Mesenchymal stem cell (in vitro differentiated cells and primary cell): ENCODE measurements around the gene TUBB4B.

Experiments used
- DNase-seq: peaks from one replicate; pipeline ENCODE4 v3.0.0-alpha.2; 2013
- H2AFZ ChIP-seq: one replicate; pipeline ENCODE4 v1.6.1; 2013; ENCODE audit warnings: low read depth, mild to moderate bottlenecking, control low read depth, inconsistent platforms, low read length, moderate library complexity
- H2AK5ac ChIP-seq: 2 replicates; pipeline ENCODE4 v1.6.1; 2013; ENCODE audit warnings: low read length, moderate library complexity, mild to moderate bottlenecking, inconsistent platforms; ENCODE audit not compliant: severe bottlenecking
- H2BK120ac ChIP-seq: one replicate; pipeline ENCODE4 v1.6.1; 2013; ENCODE audit warnings: low read depth, mild to moderate bottlenecking, inconsistent platforms, low read length, moderate library complexity
- H2BK12ac ChIP-seq, 2 experiments: one replicate each; pipeline ENCODE4 v1.6.1; 2013; ENCODE audit warnings: inconsistent platforms in 2 of 2, low read length in 2 of 2, mild to moderate bottlenecking in 2 of 2, moderate library complexity in 2 of 2, control low read depth in 1 of 2
- H2BK15ac ChIP-seq: one replicate; pipeline ENCODE4 v1.6.1; 2013; ENCODE audit warnings: mild to moderate bottlenecking, low read depth, inconsistent platforms; ENCODE audit not compliant: poor library complexity, severe bottlenecking
- H2BK5ac ChIP-seq: 2 replicates; pipeline ENCODE4 v1.6.1; 2013; ENCODE audit warnings: low read depth, mild to moderate bottlenecking, low read length, control low read depth, inconsistent platforms; ENCODE audit not compliant: poor library complexity, severe bottlenecking
- H3K14ac ChIP-seq, 2 experiments: one replicate each; pipeline ENCODE4 v1.6.1; 2013; ENCODE audit warnings: inconsistent platforms in 2 of 2, low read length in 2 of 2, control low read depth in 1 of 2, mild to moderate bottlenecking in 1 of 2, moderate library complexity in 1 of 2
- H3K18ac ChIP-seq, 2 experiments: one replicate each; pipeline ENCODE4 v1.6.1; 2013; ENCODE audit warnings: inconsistent platforms in 2 of 2, low read length in 2 of 2, control low read depth in 1 of 2, low read depth in 1 of 2, mild to moderate bottlenecking in 1 of 2
- H3K23ac ChIP-seq, 2 experiments: one replicate each; pipeline ENCODE4 v1.6.1; 2013; ENCODE audit warnings: inconsistent platforms in 2 of 2, low read length in 2 of 2, mild to moderate bottlenecking in 2 of 2, moderate library complexity in 2 of 2, control low read depth in 1 of 2
- H3K27ac ChIP-seq: 2 replicates; pipeline ENCODE4 v1.5.1; 2013; ENCODE audit warnings: mild to moderate bottlenecking, moderate library complexity, low read length, control low read depth, inconsistent platforms; ENCODE audit not compliant: poor library complexity, severe bottlenecking
- H3K27me3 ChIP-seq, 2 experiments: 2 replicates each; pipeline versions ENCODE4 v1.6.1 to v1.7.0; 2013; ENCODE audit warnings: low read length in 2 of 2, mild to moderate bottlenecking in 2 of 2, moderate library complexity in 2 of 2, control low read depth in 1 of 2, inconsistent platforms in 1 of 2; ENCODE audit not compliant: control insufficient read depth in 1 of 2, insufficient read depth in 1 of 2
- H3K36me3 ChIP-seq, 2 experiments: 2 replicates each; pipeline versions ENCODE4 v1.6.1 to v1.7.0; 2013; ENCODE audit warnings: low read length in 2 of 2, control low read depth in 1 of 2, inconsistent platforms in 1 of 2, low read depth in 1 of 2, mild to moderate bottlenecking in 1 of 2; ENCODE audit not compliant: insufficient read depth in 2 of 2, control insufficient read depth in 1 of 2
- H3K4ac ChIP-seq, 2 experiments: one replicate each; pipeline ENCODE4 v1.6.1; 2013; ENCODE audit warnings: inconsistent platforms in 2 of 2, low read length in 2 of 2, mild to moderate bottlenecking in 2 of 2, moderate library complexity in 2 of 2, control low read depth in 1 of 2, low read depth in 1 of 2
- H3K4me1 ChIP-seq: 2 replicates; pipeline ENCODE4 v1.6.1; 2013; ENCODE audit warnings: low read depth, low read length, control low read depth; ENCODE audit not compliant: control insufficient read depth, insufficient read depth
- H3K4me2 ChIP-seq: 2 replicates; pipeline ENCODE4 v1.6.1; 2013; ENCODE audit warnings: low read length, mild to moderate bottlenecking, inconsistent platforms; ENCODE audit not compliant: poor library complexity, severe bottlenecking
- H3K4me3 ChIP-seq, 2 experiments: 2 replicates each; pipeline versions ENCODE4 v1.5.1 to v1.7.0; 2013; ENCODE audit warnings: low read length in 2 of 2, mild to moderate bottlenecking in 2 of 2, control low read depth in 1 of 2, low read depth in 1 of 2; ENCODE audit not compliant: insufficient read depth in 1 of 2
- H3K79me1 ChIP-seq: replicated peaks from 2 replicates; pipeline ENCODE4 v1.6.1; 2013; ENCODE audit warnings: mild to moderate bottlenecking, control low read depth, low read length, inconsistent platforms; ENCODE audit not compliant: poor library complexity, severe bottlenecking
- H3K9ac ChIP-seq: 2 replicates; pipeline ENCODE4 v1.7.0; 2013; ENCODE audit warnings: mild to moderate bottlenecking, low read length, moderate library complexity
- H3K9me3 ChIP-seq: 2 replicates; pipeline ENCODE4 v1.7.0; 2013; ENCODE audit warnings: mild to moderate bottlenecking, low read length; ENCODE audit not compliant: control insufficient read depth
- H4K8ac ChIP-seq: one replicate; pipeline ENCODE4 v1.6.1; 2013; ENCODE audit warnings: inconsistent platforms, mild to moderate bottlenecking, low read length, moderate library complexity
- H4K91ac ChIP-seq: one replicate; pipeline ENCODE4 v1.6.1; 2013; ENCODE audit warnings: mild to moderate bottlenecking, low read length, inconsistent platforms
- WGBS: methylation state at CpG from one replicate; pipeline ENCODE4 v1.1.7; 2013; ENCODE audit warnings: mixed read lengths; 5-methylcytosine and 5-hydroxymethylcytosine counted together

TUBB4B gene

DNA sequence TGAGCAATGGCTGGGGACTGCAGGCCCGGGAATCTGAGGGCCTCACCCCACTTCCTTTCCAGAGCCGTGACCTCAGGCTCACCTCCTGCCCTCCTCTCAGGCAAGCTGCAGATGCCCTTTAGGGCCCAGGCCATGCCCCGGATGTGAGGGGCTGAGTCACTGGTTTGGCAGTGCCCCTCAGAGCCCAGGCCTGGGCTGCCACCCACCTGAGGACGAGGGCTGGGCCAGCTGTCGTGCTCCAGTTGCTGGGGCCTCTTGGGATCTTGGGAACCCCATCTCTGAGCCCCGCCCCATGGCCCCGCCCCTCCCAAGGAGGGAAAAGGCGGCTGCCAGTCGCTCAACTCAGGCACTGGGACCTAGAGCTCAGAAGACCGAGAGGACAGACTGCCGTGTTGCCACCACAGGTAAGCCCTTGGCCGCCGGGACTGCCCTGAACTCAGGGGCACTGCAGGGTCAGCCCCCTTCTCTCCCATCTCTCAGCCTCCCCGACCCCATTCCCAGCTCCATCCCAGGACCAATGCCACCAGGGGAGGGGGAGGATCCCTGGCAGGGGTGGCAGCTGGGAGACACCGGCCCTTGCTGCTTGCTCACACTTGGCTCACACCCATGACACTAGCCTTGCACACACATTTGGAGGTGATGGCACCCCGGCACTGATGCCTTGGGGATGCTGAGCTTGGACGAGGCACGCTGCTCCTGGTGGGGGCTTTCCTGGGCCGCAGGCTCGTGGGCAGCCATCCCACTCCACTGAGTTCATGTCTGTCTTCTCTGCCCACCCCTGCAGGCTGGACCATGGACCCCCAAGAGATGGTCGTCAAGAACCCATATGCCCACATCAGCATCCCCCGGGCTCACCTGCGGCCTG, 16.0 kb upstream of the TUBB4B start, which contains the start of gene CYSRT1:
Gene CYSRT1 (plus strand): TSS at position 345 of the 865 bp plus-strand sequence. CDS start 448 bp downstream, at position 793.
- Histone ChIP-seq H2AK5ac (no peak within 1 kb of the TSS), H4K91ac (peak within 1 kb of the TSS; percentile 86), H3K23ac (no peak within 1 kb of the TSS), H3K14ac (no peak within 1 kb of the TSS), H3K18ac (no peak within 1 kb of the TSS), H3K4me1 (peaks cover 46% of the 10 kb centered on the region), H2AFZ (no peak within 1 kb of the TSS), H3K4ac (peak within 1 kb of the TSS; percentile 9 to 90), H3K4me3 (peak within 1 kb of the TSS; percentile 71 to 86), H2BK120ac (no peak within 1 kb of the TSS), H2BK15ac (no peak within 1 kb of the TSS), H3K27ac (no peak within 1 kb of the TSS), H4K8ac (peak within 1 kb of the TSS; percentile 91), H3K9ac (peak within 1 kb of the TSS; percentile 92), H3K79me1 (no peaks in the 10 kb centered on the region), H2BK5ac (no peak within 1 kb of the TSS), H2BK12ac (no peak within 1 kb of the TSS), H3K4me2 (peak within 1 kb of the TSS; percentile 85), H3K36me3 (peaks cover 0 to 7% of the 10 kb centered on the region in 2 experiments), H3K9me3 (no peaks in the 10 kb centered on the region), H3K27me3 (peaks cover 0 to 21% of the 10 kb centered on the region in 2 experiments)
- 80% methylated on average over 23 of the region's 23 CpGs for WGBS
- no peak for DNase-seq

DNA sequence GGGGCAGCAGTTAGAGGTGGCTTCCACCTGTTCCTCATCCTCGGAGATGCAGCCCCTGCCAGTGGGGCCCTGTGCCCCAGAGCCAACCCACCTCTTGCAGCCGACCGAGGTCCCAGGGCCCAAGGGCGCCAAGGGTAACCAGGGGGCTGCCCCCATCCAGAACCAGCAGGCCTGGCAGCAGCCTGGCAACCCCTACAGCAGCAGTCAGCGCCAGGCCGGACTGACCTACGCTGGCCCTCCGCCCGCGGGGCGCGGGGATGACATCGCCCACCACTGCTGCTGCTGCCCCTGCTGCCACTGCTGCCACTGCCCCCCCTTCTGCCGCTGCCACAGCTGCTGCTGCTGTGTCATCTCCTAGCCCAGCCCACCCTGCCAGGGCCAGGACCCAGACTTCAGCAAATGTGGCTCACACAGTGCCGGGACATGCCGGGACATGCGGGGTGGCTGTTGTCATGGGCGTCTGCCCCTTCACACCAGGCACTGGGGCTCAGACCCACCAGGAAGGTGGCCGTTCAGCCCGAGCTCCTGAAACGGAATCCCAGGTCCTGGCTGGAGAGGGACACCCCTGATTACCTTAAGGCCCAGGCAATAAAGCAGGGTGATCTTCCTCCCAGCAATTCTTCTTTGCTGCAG, 15.3 kb upstream of the TUBB4B start:
- Histone ChIP-seq H2AFZ (no peak overlapping the region), H3K9ac (no peak overlapping the region), H2BK120ac (no peak overlapping the region), H2BK15ac (no peak overlapping the region), H3K27me3 (peaks cover 0 to 29% of the 10 kb centered on the region in 2 experiments), H2AK5ac (no peak overlapping the region), H2BK12ac (no peak overlapping the region), H3K36me3 (peaks cover 0 to 4% of the 10 kb centered on the region in 2 experiments), H3K27ac (no peak overlapping the region), H3K4me3 (no peak overlapping the region), H3K4me2 (no peak overlapping the region), H2BK5ac (no peak overlapping the region), H3K4me1 (peaks cover 41% of the 10 kb centered on the region), H3K79me1 (no peaks in the 10 kb centered on the region), H3K18ac (no peak overlapping the region), H3K9me3 (no peaks in the 10 kb centered on the region), H3K4ac (peak overlapping the region in 1 of 2 experiments; percentile 9), H4K91ac (peak overlapping the region; percentile 54), H4K8ac (no peak overlapping the region), H3K23ac (no peak overlapping the region), H3K14ac (no peak overlapping the region)
- WGBS = 87% methylated on average over 21 of the region's 21 CpGs
- DNase-seq = no peak

DNA sequence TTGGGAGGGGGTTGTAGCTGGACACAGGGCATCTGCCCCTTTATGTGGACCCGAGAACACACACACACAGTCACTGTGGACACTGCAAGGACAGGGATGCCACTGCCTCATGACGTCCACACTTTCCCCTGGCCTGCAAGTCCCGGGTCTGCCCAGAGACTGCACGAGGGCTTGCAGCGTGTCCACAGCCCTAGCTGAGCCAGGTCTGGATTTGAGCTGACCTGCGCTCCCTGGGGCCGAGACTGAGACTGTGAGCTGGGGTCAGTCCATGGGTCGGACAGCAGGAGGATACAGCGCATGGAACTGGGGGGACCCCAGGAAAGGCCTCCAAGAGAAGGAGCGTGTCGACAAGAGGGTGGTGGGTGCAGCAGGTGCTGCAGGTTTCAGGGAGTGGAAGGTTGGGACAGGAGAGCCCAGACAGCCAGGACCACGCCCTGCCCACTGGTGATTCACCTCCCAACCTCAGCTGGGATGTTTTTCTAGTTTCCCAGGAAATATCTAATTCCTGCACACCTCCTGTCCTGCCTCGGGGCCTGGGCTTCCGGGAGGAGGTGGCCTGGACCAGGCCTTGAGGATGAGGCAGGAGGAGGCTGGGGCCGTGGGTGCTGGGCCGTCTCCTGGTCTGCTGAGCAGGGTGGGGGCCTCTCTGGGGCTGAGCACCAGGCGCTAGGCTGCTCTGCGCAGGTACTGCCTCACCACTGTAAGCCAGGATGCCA, 14.6 kb upstream of the TUBB4B start:
- H3K23ac ChIP-seq = no peak overlapping the region
- no peak overlapping the region for H3K14ac ChIP-seq
- no peak overlapping the region for H2BK120ac ChIP-seq
- no peak overlapping the region for H2BK15ac ChIP-seq
- no peaks in the 10 kb centered on the region for H3K9me3 ChIP-seq
- no peak overlapping the region for H3K9ac ChIP-seq
- H4K91ac ChIP-seq = peak overlapping the region; percentile 55
- peak overlapping the region in 1 of 2 experiments; percentile 35 for H3K18ac ChIP-seq
- no peak overlapping the region for H2AFZ ChIP-seq
- no peak overlapping the region for H3K4me2 ChIP-seq
- no peak overlapping the region for H2BK12ac ChIP-seq
- DNase-seq = no peak
- WGBS = 79% methylated on average over 16 of the region's 18 CpGs
- H3K4me1 ChIP-seq = peaks cover 38% of the 10 kb centered on the region
- no peak overlapping the region for H3K4ac ChIP-seq
- H2AK5ac ChIP-seq = no peak overlapping the region
- no peak overlapping the region for H3K4me3 ChIP-seq
- H3K27ac ChIP-seq = no peak overlapping the region
- H3K79me1 ChIP-seq = no peaks in the 10 kb centered on the region
- no peak overlapping the region for H2BK5ac ChIP-seq
- H3K27me3 ChIP-seq = peaks cover 0 to 36% of the 10 kb centered on the region in 2 experiments
- H4K8ac ChIP-seq = peak overlapping the region; percentile 1
- peaks cover 0 to 4% of the 10 kb centered on the region in 2 experiments for H3K36me3 ChIP-seq
